ENCODE data around the gene CATSPERZ. TPM values are rescaled to one million over a fixed set of nuclear protein-coding genes. Genes with fewer than 3 reads are reported as not detected.
A peak's percentile ranks its signal among the peaks of the same experiment; 100 is the strongest.
"Not testable (repeated sequence)": the region's sequence is repeated elsewhere in the genome, so short reads cannot be mapped to it uniquely, and the experiment has no call there.

CATSPERZ gene
- total RNA-seq, 2 experiments from 2014 or later, result not detected

- POLR2A ChIA-PET, result no interaction called here
- H3K27me3 Mint-ChIP-seq, result no peaks in the 10 kb centered on the region
- no peak overlapping the region for H3K4me3 Mint-ChIP-seq
- H3K4me1 Mint-ChIP-seq, result peaks cover 44% of the 10 kb centered on the region
- CTCF ChIA-PET, result interaction anchor here (1.2 to 2.5 kb wide), 3 partner anchors 10 to 18 kb away, joined by 3 to 12 read pairs (median 4); no protein-coding TSS in a partner anchor
- H3K27ac Mint-ChIP-seq, result no peak overlapping the region
- H3K36me3 Mint-ChIP-seq (ENCODE audit: low read depth), result peaks cover 23% of the 10 kb centered on the region
- DNase-seq, result no peak
- H3K9me3 Mint-ChIP-seq, result no peaks in the 10 kb centered on the region
These were observed 14.1 kb downstream of the CATSPERZ start for GRCh38 chr11:64314146-64314804.

GRCh38 chr11:64314805-64315561, 14.8 kb downstream of the CATSPERZ start:
- peaks cover 23% of the 10 kb centered on the region for H3K36me3 Mint-ChIP-seq (ENCODE audit: low read depth)
- H3K27me3 Mint-ChIP-seq, result no peaks in the 10 kb centered on the region
- no peak overlapping the region for H3K4me3 Mint-ChIP-seq
- no peaks in the 10 kb centered on the region for H3K9me3 Mint-ChIP-seq
- DNase-seq, result no peak
- POLR2A ChIA-PET, result no interaction called here
- CTCF ChIA-PET, result interaction anchor here (1.2 to 2.5 kb wide), 3 partner anchors 11 to 17 kb away, joined by 3 to 12 read pairs (median 4); no protein-coding TSS in a partner anchor
- peaks cover 48% of the 10 kb centered on the region for H3K4me1 Mint-ChIP-seq
- no peak overlapping the region for H3K27ac Mint-ChIP-seq

DNA sequence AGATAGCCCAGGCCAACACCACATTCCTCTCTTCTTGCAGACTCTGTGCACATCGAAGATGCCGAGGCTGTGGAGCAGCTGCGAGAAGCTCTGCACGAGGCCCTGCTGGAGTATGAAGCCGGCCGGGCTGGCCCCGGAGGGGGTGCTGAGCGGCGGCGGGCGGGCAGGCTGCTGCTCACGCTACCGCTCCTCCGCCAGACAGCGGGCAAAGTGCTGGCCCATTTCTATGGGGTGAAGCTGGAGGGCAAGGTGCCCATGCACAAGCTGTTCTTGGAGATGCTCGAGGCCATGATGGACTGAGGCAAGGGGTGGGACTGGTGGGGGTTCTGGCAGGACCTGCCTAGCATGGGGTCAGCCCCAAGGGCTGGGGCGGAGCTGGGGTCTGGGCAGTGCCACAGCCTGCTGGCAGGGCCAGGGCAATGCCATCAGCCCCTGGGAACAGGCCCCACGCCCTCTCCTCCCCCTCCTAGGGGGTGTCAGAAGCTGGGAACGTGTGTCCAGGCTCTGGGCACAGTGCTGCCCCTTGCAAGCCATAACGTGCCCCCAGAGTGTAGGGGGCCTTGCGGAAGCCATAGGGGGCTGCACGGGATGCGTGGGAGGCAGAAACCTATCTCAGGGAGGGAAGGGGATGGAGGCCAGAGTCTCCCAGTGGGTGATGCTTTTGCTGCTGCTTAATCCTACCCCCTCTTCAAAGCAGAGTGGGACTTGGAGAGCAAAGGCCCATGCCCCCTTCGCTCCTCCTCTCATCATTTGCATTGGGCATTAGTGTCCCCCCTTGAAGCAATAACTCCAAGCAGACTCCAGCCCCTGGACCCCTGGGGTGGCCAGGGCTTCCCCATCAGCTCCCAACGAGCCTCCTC, 15.7 kb downstream of the CATSPERZ start:
- H3K27ac Mint-ChIP-seq, result peak overlapping the region; percentile 99
- ChIA-PET CTCF (interaction anchor here (2.8 to 5.0 kb wide), 3 partner anchors 10 to 110 kb away, joined by 19 to 54 read pairs (median 35); partner anchors contain the start of genes ESRRA and FERMT3), POLR2A (interaction anchor here (0.6 to 1.1 kb wide), 2 partner anchors 11 to 413 kb away, joined by 3 to 5 read pairs; partner anchors contain the start of gene ESRRA)
- peaks cover 26% of the 10 kb centered on the region for H3K36me3 Mint-ChIP-seq (ENCODE audit: low read depth)
- peaks cover 44% of the 10 kb centered on the region for H3K4me1 Mint-ChIP-seq
- not testable (repeated sequence) for H3K9me3 Mint-ChIP-seq, DNase-seq, H3K27me3 Mint-ChIP-seq
- H3K4me3 Mint-ChIP-seq, result peak overlapping the region; percentile 94

GRCh38 chr11:64316672-64317324, 16.6 kb downstream of the CATSPERZ start:
- Mint-ChIP-seq H3K4me3 (peak overlapping the region; percentile 94), H3K27me3 (no peaks in the 10 kb centered on the region), H3K36me3 (ENCODE audit: low read depth) (peaks cover 32% of the 10 kb centered on the region), H3K9me3 (no peaks in the 10 kb centered on the region), H3K27ac (peak overlapping the region; percentile 99), H3K4me1 (peaks cover 44% of the 10 kb centered on the region)
- CTCF ChIA-PET, result interaction anchor here (0.7 to 5.0 kb wide), 18 partner anchors 11 to 132 kb away, joined by 3 to 54 read pairs (median 5); partner anchors contain the start of genes ESRRA, FERMT3, PLCB3 and STIP1
- peak; percentile 45 for DNase-seq
- POLR2A ChIA-PET, result interaction anchor here (0.6 to 1.4 kb wide), 7 partner anchors 12 to 1335 kb away, joined by 3 to 12 read pairs (median 5); partner anchors contain the start of genes BAD, ESRRA and FERMT3

GRCh38 chr11:64317325-64317960, 17.3 kb downstream of the CATSPERZ start, which contains the start of gene TRMT112:
Gene TRMT112 (minus strand): TSS chr11:64317559. CDS start chr11:64317526, 33 bp downstream.
- H3K4me1 Mint-ChIP-seq, result peaks cover 43% of the 10 kb centered on the region
- H3K27ac Mint-ChIP-seq, result peak within 1 kb of the TSS; percentile 99
- ChIA-PET POLR2A (interaction anchor here (0.5 to 1.4 kb wide), 9 partner anchors 10 to 1334 kb away, joined by 3 to 12 read pairs (median 4); partner anchors contain the start of genes BAD, ESRRA and FERMT3), CTCF (interaction anchor here (0.7 to 5.0 kb wide), 22 partner anchors 10 to 317 kb away, joined by 3 to 54 read pairs (median 4); partner anchors contain the start of genes ESRRA, FERMT3, PLCB3 and STIP1)
- H3K27me3 Mint-ChIP-seq, result no peaks in the 10 kb centered on the region
- peak; percentile 99 for DNase-seq
- peak within 1 kb of the TSS; percentile 94 for H3K4me3 Mint-ChIP-seq
- H3K36me3 Mint-ChIP-seq (ENCODE audit: low read depth), result peaks cover 31% of the 10 kb centered on the region
- H3K9me3 Mint-ChIP-seq, result no peaks in the 10 kb centered on the region

- no peaks in the 10 kb centered on the region for H3K27me3 Mint-ChIP-seq
- peak; percentile 96 for DNase-seq
- H3K4me3 Mint-ChIP-seq, result peak within 1 kb of the TSS; percentile 94
- POLR2A ChIA-PET, result interaction anchor here (0.5 to 1.4 kb wide), 7 partner anchors 11 to 131 kb away, joined by 3 to 12 read pairs (median 5); partner anchors contain the start of genes BAD and FERMT3
- CTCF ChIA-PET, result interaction anchor here (0.6 to 5.0 kb wide), 22 partner anchors 9 to 318 kb away, joined by 3 to 54 read pairs (median 4); partner anchors contain the start of genes ESRRA, FERMT3, PLCB3 and STIP1
- peaks cover 26% of the 10 kb centered on the region for H3K36me3 Mint-ChIP-seq (ENCODE audit: low read depth)
- peaks cover 35% of the 10 kb centered on the region for H3K4me1 Mint-ChIP-seq
- H3K27ac Mint-ChIP-seq, result peak within 1 kb of the TSS; percentile 99
- H3K9me3 Mint-ChIP-seq, result no peaks in the 10 kb centered on the region
These were observed 18.0 kb downstream of the CATSPERZ start, which contains the start of gene PRDX5 for GRCh38 chr11:64317961-64318765. Gene PRDX5 (plus strand): TSS chr11:64318121. CDS start chr11:64318216, 95 bp downstream.

DNA sequence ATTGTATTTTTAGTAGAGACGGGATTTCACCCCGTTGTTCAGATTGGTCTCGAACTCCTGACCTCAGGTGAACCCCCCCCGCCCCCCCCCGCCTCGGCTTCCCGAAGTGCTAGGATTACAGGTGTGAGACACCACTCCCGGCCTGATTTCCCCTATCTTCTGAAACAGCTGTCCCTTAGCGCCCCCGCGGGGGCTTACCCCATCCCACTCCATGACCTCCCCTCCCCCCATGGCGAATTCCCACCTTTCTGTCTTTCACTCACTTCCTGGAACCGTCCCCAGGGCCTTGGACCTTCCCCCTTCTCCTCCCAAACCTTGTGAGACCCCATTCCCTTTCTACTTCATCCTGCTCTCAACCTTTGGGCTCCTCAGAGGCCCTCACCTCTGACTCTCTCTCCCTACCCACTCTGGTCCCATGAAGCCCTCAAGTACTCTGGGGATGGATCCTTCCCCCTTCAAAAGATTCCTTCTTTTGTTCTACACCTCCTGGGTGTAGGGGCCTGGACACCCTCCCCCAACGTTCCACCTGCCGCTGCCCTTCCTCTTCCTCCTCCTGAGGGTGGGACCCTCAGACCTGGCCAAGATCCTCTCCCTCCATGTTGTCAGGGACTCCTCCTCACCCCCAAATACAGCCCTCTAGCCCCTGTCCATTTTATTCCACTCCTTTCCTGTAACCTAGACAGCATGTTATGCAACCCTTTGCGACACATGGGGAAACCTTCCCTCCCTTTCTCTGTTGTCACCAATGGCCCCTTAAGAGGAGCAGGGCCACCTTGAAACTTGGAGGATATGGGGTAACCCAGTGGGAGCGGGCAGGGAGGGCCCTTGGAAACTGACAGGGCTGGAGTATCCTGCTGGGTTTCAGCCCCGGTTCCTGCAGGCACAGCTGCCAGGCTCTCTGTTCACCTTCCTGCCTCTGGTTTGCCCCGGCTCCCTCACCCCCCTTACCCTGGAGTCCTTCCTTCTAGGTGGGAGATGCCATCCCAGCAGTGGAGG, 18.9 kb downstream of the CATSPERZ start:
- no peak for DNase-seq
- Mint-ChIP-seq H3K4me3 (peak overlapping the region; percentile 94), H3K4me1 (peaks cover 33% of the 10 kb centered on the region), H3K36me3 (ENCODE audit: low read depth) (peaks cover 26% of the 10 kb centered on the region), H3K9me3 (no peaks in the 10 kb centered on the region), H3K27me3 (no peaks in the 10 kb centered on the region), H3K27ac (peak overlapping the region; percentile 99)
- ChIA-PET CTCF (interaction anchor here (0.7 to 5.0 kb wide), 7 partner anchors 13 to 133 kb away, joined by 3 to 54 read pairs (median 14); partner anchors contain the start of genes ESRRA, FERMT3 and STIP1), POLR2A (no interaction called here)

DNA sequence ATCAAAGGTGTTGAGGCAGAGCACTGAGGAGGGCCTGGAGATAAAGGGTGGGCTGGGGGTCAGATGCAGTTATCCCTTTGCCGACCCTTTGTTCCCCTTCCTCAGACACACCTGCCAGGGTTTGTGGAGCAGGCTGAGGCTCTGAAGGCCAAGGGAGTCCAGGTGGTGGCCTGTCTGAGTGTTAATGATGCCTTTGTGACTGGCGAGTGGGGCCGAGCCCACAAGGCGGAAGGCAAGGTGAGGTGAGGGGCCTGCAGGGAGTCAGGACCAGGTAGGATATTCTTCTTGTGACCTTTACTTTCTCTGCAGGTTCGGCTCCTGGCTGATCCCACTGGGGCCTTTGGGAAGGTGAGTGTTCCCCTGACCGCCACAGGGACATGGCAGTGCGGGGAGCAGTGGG, 20.4 kb downstream of the CATSPERZ start:
- peaks cover 22% of the 10 kb centered on the region for H3K36me3 Mint-ChIP-seq (ENCODE audit: low read depth)
- peaks cover 31% of the 10 kb centered on the region for H3K4me1 Mint-ChIP-seq
- H3K27me3 Mint-ChIP-seq, result no peaks in the 10 kb centered on the region
- POLR2A ChIA-PET, result no interaction called here
- no peak for DNase-seq
- CTCF ChIA-PET, result interaction anchor here (0.7 to 5.0 kb wide), 4 partner anchors 11 to 913 kb away, joined by 3 to 54 read pairs (median 4); no protein-coding TSS in a partner anchor
- no peak overlapping the region for H3K27ac Mint-ChIP-seq
- H3K4me3 Mint-ChIP-seq, result no peak overlapping the region
- no peaks in the 10 kb centered on the region for H3K9me3 Mint-ChIP-seq

- Mint-ChIP-seq H3K4me1 (peaks cover 31% of the 10 kb centered on the region), H3K9me3 (no peaks in the 10 kb centered on the region), H3K27me3 (no peaks in the 10 kb centered on the region), H3K36me3 (ENCODE audit: low read depth) (peaks cover 22% of the 10 kb centered on the region), H3K4me3 (no peak overlapping the region), H3K27ac (no peak overlapping the region)
- POLR2A ChIA-PET, result no interaction called here
- CTCF ChIA-PET, result interaction anchor here (0.8 kb wide), 1 partner anchor 116 kb away, joined by 3 read pairs; no protein-coding TSS in a partner anchor
- no peak for DNase-seq
These were observed 20.9 kb downstream of the CATSPERZ start for GRCh38 chr11:64321026-64321425.

Data from activated CD4-positive, alpha-beta T cell treated with anti-CD3 and anti-CD28 coated beads, Interleukin-2, amount 10 ng/mL, durations not matched to agents 7 days and 5 days (primary cell).